Ramos (cell line): ENCODE results near the gene ADAMTS9.

Experiments used
- in situ Hi-C: fragments of 300-500 bp; cut with MboI; formaldehyde crosslinking; loops from one replicate; pipeline ENCODE4 v1.14.3; 2022; ENCODE audit warnings: low sequenced_read_pairs; ENCODE audit not compliant: unreplicated experiment

Gene ADAMTS9

GRCh38 chr3:64685800-64686445, 1.9 kb downstream of the ADAMTS9 start:
- in situ Hi-C loops, result no loop called here

DNA sequence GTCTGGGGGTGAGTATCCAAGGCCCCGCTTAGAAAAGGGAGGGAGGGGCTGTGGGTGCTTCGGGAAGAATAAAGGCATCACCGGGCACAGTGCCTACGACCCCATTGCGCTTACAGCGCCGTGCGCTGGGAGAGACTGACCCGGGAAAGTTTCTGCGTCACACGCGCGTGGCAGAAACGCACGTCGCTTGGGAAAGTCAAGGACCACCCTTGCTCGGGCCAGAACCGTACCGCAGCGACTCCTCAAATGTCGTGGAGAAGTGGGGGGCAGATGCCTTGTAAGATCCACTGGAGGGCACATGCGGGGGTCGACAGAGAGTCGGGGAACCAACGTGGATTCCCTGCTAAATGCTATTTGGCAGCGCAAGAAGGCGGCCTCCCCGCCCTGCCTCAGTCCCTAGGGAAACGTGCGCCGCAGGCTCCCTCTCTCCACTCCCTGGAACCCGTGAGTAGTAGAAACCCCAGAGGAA, 2.4 kb downstream of the ADAMTS9 start:
- in situ Hi-C loops, result no loop called here

DNA sequence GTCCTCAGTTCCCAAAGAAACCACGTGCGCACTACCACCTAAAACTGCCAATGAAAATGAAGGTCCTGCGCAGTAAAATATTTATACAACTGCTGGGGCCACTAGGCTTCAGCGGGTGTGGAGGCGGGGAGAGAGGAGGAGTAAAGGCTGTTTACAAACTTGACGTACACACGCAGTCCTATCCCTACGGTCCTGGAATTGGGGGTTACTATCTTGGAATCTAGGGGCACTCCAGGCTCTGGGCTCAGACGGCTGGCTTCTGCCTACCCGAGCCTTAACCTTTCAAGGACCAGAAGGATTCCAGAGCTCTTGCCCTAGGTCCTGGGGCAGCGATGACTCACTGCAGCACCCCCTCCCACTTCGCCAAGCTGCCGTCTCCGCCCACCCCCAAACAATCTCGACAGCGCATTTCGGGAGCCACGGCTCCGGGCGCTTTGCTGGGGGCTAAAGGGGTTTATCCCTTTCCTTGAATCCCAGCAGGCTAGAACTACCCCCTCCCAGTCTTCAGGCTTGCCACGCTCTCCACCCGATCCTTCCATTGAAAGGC, 3.0 kb downstream of the ADAMTS9 start:
- in situ Hi-C loops, result no loop called here

- in situ Hi-C loops, result no loop called here
These were observed 6.0 kb downstream of the ADAMTS9 start for GRCh38 chr3:64681827-64682226.

- in situ Hi-C loops, result no loop called here
These were observed 6.8 kb downstream of the ADAMTS9 start for GRCh38 chr3:64681015-64681414.

DNA sequence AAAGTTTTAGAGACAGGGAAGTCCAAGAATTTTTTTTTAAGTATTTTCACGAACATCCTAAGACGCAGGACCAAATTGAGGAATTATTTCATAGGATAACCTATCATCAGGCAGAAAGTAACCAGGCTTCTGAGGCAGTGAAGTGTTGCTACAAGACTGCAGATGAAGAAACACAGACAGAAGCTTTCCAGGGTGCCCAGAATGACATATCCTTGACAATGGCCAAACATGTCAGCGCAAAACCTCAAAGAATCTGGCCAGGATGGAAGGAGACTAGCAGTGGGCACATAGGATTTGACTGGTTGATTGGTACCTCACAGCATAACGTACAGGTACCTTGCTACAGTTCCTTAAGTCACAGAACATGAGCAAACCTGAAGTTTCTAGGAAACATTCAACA, 7.5 kb downstream of the ADAMTS9 start:
- in situ Hi-C loops, result no loop called here

DNA sequence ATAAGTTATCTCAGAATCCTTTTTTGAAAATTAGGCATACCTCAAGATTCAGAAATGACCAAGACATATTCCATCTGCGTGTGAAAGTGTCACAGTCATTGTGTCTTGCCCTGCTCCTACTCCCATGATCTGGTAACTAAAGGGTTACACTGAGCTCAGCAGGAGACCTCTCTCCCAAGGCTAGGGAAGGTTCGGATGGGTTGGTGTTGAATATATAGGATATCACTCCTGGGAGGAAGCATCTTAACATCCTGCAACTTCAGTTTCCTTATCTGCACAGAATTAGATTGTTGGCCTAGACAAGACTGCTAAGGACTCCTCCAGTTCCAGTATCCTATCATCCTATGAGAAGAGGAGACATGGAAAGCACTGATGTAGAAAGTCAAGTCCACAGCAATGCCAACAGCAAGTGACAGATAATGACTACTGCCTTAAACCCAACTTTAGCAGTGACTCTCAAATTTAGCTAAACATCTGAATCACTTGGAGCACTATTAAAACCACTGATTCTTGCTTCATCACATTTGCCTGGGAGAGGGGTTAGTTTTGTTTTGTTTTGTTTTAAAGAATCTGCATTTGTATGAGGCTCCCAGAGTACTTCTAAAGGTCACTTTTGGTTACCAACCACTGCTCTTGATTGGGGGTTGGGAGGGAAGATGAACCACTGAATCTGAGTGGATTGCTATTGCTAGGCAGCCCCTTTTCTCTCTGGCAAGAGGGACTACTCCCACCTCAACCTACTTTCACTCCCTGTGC, 9.7 kb downstream of the ADAMTS9 start:
- in situ Hi-C loops, result no loop called here

- in situ Hi-C loops, result no loop called here
These were observed 11.0 kb downstream of the ADAMTS9 start for GRCh38 chr3:64676831-64677230.

- in situ Hi-C loops, result no loop called here
These were observed 12.0 kb downstream of the ADAMTS9 start for GRCh38 chr3:64675687-64676247.

DNA sequence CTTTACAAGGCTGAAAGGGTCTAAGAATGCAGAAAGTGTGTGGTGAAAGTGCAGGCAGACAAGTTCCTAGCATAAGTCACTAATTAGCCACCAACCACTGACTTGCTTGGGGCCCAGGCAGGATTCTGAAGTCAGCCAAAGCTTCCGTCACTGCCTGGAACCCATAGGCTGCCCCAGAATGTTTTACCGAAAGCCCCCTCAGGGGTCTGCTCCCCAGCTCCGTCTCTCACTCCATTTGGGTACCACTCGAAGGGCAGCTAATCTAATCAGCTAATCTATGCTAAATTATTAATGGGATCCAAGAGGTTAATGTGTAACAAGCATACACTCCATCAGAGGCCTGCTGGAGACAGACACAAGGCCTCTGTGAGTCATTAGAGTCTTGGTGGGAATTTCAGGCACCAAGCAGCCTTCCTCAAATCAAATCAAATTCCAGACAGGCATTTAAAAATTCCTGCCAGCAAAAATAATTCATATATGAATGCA, 13.2 kb downstream of the ADAMTS9 start:
- in situ Hi-C loops, result no loop called here

- in situ Hi-C loops, result no loop called here
These were observed 14.6 kb downstream of the ADAMTS9 start for GRCh38 chr3:64673159-64673715.

DNA sequence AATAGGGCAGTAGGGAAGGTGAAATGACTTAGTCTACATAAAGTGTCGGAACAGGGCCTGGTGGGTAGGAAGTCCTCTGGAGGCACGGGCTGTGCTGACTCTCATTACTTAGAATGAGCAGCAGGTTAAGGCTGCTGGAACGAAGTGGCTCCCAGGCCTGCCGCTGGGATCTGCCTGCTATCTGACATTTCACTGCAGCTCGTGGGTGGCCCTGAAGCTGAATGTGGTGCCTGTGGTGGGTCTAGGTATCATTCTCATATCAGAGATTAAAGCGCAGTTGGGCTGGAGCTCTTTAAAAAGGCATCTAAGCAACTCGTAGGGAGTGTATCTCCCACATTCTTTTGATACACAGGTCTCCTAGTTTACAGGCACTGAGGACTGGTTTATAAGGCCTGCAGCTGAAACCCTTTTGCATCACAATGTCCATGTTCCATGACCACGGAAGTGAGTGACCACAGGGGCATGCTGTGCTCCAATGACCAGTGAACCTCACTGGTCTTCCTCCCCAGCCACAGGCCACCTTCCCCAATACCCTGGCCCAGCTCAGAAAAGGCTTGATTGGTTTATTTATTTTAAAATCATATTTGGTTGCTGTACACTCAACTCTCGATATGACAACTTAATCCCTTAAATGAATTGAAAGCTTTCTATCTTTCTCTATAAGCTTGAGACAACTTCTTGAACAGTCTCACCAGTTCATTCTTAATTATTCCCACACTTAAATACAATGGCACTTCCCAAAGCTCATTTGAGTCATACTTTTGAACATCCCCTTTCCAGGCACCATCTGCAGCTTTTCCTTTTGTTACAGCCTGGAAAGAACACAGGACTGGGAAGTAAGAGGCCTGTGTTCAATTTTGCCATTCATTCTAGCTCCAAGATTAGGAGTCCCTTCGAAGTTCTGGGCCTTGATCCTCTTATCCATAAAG, 19.0 kb downstream of the ADAMTS9 start:
- in situ Hi-C loops, result no loop called here

DNA sequence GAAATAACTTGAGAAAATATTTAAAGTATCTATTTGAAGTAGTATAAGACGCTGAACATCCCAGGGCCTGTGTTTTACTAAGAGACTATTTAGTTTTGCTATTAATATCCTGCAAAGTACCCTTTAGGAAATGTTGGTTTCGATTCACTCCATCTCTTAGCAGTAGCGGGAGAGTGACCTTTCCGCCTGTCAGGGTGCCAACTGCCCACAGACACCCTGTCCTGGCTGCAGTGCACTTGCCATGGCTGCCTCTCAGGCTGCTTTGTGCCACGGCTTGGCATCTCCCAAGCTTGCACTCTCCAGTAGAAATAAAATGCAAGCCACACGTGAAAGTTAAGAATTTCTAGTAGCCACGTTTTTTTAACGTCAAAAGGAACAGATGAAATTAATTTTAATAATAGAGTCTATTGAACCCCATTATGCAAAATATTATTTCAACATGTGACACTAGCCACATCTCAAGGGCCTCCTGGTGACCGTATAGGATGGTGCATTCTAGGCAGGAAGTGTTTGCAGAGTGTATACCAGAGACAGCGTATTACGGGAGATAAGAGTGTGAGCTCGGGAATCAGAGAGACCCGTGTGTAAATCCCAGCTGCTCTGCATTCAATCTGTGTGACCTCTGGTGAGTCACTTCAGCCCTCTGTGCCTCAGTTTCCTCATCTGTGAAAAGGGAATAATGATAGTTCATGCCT, 19.8 kb downstream of the ADAMTS9 start:
- in situ Hi-C loops, result no loop called here

GRCh38 chr3:64667138-64667537, 20.7 kb downstream of the ADAMTS9 start:
- in situ Hi-C loops, result no loop called here

GRCh38 chr3:64666171-64666588, 21.6 kb downstream of the ADAMTS9 start:
- in situ Hi-C loops, result no loop called here

- in situ Hi-C loops, result no loop called here
These were observed 23.4 kb downstream of the ADAMTS9 start for GRCh38 chr3:64664397-64664796.

GRCh38 chr3:64659617-64659978, 28.2 kb downstream of the ADAMTS9 start:
- in situ Hi-C loops, result no loop called here

DNA sequence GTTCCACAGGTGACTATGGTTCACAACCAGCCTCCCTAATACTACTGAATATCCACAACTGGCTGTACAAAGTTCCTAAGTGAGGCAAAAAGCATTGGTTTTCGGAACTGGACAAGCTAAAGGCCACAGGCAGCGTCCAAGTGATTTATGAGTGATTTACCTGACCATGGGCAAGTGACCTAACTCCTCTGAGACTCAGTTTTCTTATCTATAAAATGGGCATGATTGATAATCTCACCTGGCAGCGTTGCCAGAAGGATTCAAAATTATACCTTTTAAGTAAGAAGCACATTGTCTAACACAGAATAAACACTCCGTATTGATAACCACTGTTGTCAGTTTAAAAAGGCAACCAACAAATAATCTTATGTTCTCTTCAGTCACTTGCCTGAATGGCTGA, 29.8 kb downstream of the ADAMTS9 start:
- in situ Hi-C loops, result no loop called here

- in situ Hi-C loops, result no loop called here
These were observed 31.3 kb downstream of the ADAMTS9 start for GRCh38 chr3:64656544-64656943.
